Stimulated activated naive CD4-positive, alpha-beta T cell (primary cell): ENCODE results near the gene PDGFA.

Experiments used
- DNase-seq, 6 experiments: peaks; one replicate each; lab custom pipeline; 2025; lab: John Stamatoyannopoulos, UW

Gene PDGFA

GRCh38 chr7:519484-520390 is at the start of gene PDGFA:
TSS of gene PDGFA (minus strand) at chr7:519846. CDS start at chr7:519001, 845 bp downstream.
- DNase-seq = peak in 1 of 6 experiments; percentile 8

GRCh38 chr7:568031-568951 is 48.6 kb upstream of the PDGFA start:
- DNase-seq = no peak

GRCh38 chr7:567305-567883 is 47.7 kb upstream of the PDGFA start:
- no peak for DNase-seq

- DNase-seq = no peak
These were observed 46.5 kb upstream of the PDGFA start for GRCh38 chr7:566100-566499.

- no peak for DNase-seq
These were observed 44.7 kb upstream of the PDGFA start for GRCh38 chr7:564176-564865.

- no peak for DNase-seq
These were observed 44.1 kb upstream of the PDGFA start for GRCh38 chr7:563629-564170.

- DNase-seq = no peak
These were observed 43.4 kb upstream of the PDGFA start for GRCh38 chr7:562789-563628.

- no peak for DNase-seq
These were observed 42.7 kb upstream of the PDGFA start for GRCh38 chr7:562374-562675.

GRCh38 chr7:561631-562373 is 42.2 kb upstream of the PDGFA start:
- DNase-seq = no peak

- DNase-seq = no peak
These were observed 41.5 kb upstream of the PDGFA start for GRCh38 chr7:560966-561630.

GRCh38 chr7:559396-559705 is 39.7 kb upstream of the PDGFA start:
- no peak for DNase-seq

GRCh38 chr7:557558-557881 is 37.9 kb upstream of the PDGFA start:
- DNase-seq = no peak

GRCh38 chr7:556837-557557 is 37.4 kb upstream of the PDGFA start:
- no peak for DNase-seq

GRCh38 chr7:556291-556826 is 36.7 kb upstream of the PDGFA start:
- no peak for DNase-seq

- DNase-seq = no peak
These were observed 36.0 kb upstream of the PDGFA start for GRCh38 chr7:555551-556160.

GRCh38 chr7:553636-554111 is 34.0 kb upstream of the PDGFA start:
- DNase-seq = no peak

- DNase-seq = no peak
These were observed 33.4 kb upstream of the PDGFA start for GRCh38 chr7:552868-553635.
